ENCODE results near the gene LAMP1.
"Not testable (repeated sequence)": the region's sequence is repeated elsewhere in the genome, so short reads cannot be mapped to it uniquely, and the experiment has no call there.

The LAMP1 gene

DNA sequence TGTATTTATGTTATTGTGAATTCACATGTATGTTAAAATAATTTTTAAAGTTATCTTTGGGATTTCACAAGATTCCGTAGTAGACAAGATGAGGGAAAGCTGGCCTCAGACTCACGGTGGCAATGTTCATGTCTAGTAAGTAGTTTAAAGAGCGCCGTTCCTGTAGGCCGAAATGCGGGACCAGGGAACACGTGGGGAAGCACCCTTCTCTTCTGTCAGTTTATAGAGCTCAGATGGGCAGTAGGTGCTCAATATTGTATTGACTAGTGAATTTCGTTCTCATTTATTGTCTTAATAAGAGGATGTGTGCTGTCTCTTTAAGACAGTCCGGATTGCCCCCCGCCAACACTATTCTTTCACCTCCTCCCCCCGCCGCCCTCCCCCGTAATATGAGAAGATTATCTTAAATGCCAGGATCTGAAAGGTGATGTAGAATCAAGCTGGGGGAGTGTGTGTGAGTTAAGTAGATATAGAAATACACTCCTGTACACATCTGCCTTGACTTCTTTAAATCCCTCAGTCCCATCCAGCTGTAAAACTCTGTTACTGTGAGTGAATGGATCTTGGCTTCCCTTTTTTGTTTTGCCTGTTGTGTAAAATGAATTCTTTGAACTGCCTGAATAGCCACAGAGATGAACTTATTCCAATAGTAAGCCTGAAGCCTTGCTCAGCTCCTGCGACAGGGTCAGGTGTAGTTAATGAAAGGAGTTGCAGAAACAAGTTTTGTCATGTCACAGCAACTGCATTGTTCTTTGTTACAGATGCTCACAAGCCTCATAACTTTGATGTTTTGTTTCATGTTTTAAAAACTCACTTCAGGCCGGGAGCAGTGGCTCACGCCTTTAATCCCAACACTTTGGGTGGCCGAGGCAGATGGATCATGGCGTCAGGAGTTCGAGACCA is 1.3 kb downstream of the LAMP1 start:
- no peak for DNase-seq

GRCh38 chr13:113299951-113300350 is 2.9 kb downstream of the LAMP1 start:
- DNase-seq, result no peak

DNA sequence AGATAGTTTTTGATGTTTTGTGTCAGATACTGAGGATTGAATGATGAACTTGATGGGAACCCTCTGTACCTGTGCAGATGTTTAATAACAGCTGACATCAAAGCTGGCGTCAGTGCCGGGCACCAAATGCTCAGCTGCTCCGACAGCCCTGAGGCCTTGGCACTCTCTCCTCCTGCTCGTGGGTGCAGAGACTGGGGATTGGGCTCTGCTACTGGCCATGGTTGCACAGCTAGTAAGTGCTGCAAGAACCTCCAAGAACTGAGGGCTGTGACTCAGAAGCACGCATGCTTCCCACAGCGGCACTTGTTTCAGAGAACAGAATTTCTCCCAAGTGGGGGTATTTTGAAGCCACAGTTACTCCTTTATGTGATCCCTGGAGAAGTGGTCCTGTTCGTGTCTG is 5.9 kb downstream of the LAMP1 start:
- DNase-seq, result no peak

- DNase-seq, result no peak
Observed at GRCh38 chr13:113304121-113304520, 7.1 kb downstream of the LAMP1 start.

- DNase-seq, result no peak
Observed at GRCh38 chr13:113305208-113305607, 8.2 kb downstream of the LAMP1 start.

- no peak for DNase-seq
Observed at GRCh38 chr13:113307491-113307890, 10.5 kb downstream of the LAMP1 start.

GRCh38 chr13:113309473-113309872 is 12.4 kb downstream of the LAMP1 start:
- no peak for DNase-seq

DNA sequence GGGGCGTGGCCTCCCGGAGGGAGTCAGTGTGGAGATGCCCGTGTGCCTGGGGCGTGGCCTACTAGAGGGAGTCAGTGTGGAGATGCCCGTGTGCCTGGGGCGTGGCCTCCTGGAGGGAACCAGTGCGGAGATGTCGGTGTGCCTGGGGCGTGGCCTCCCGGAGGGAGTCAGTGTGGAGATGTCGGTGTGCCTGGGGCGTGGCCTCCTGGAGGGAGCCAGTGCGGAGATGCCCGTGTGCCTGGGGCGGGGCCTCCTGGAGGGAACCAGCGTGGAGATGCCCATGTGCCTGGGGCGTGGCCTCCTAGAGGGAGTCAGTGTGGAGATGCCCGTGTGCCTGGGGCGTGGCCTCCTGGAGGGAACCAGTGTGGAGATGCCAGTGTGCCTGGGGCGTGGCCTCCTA is 17.1 kb downstream of the LAMP1 start:
- not testable (repeated sequence) for DNase-seq

DNA sequence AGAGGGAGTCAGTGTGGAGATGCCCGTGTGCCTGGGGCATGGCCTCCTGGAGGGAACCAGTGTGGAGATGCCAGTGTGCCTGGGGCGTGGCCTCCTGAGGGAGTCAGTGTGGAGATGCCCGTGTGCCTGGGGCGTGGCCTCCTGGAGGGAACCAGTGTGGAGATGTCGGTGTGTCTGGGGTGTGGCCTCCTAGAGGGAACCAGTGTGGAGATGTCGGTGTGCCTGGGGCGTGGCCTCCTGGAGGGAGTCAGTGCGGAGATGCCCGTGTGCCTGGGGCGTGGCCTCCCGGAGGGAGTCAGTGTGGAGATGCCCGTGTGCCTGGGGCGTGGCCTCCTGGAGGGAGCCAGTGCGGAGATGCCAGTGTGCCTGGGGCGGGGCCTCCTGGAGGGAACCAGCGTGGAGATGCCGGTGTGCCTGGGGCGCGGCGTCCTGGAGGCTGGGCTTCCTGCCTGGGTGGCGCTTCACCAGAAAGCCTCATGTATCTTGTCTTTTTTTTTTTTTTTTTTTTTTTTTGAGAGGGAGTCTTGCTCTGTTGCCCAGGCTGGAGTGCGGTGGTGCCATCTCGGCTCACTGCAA is 17.9 kb downstream of the LAMP1 start:
- DNase-seq, result not testable (repeated sequence)

- DNase-seq, result no peak
Observed at GRCh38 chr13:113315992-113316391, 19.0 kb downstream of the LAMP1 start.

DNA sequence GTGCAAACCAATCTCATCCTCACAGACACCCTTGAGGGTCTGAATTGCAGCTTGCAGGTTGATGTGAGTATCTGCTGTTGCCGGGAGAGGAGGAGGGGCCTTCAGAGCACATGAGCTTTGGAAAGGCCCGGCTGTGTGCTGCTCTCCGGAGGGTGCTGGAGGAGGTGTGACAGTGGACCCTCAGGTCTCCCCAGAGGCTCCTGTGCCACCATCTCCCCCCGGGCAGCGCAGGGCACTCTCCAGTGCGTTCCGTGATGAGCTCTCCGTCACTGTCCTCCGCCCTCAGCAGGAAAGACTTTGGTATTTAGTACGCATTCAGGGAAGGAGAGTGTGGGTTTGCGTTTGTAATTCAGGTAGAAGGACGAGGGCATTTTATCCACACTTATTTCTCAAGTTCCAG is 20.0 kb downstream of the LAMP1 start:
- no peak for DNase-seq

DNA sequence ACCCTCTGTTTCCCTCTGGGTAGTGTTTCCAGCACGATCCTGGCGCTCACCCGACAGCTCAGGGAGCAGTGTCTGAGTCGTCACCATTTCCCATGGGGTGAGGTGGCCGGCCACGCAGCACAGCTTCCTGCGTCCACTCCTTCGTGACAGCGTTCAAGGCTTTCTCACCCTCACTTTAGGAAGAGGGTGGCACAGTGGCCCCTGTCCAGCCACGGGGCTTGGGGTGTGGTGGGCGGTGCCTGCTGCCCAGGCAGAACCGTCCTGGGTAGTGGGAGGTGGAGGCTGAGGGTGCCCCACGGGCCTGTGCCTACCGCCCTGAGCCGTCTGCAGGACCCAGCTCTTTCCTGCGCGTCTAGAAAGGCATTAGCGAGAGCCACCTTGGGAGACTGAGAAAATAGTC is 21.9 kb downstream of the LAMP1 start:
- DNase-seq, result no peak

DNA sequence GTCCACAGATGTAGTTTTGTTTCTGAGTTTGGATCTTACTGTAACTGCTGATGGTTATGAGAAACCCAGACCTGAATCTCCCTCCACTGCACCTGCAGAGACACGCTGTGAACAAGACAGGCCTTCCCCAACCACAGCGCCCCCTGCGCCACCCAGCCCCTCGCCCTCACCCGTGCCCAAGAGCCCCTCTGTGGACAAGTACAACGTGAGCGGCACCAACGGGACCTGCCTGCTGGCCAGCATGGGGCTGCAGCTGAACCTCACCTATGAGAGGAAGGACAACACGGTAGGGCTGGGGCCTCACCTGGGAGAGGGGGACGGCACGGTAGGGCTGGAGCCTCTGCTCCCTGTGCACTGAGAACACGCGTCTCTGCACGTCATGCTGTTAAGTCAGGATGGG is 22.3 kb downstream of the LAMP1 start:
- no peak for DNase-seq

GRCh38 chr13:113320226-113320875 is 23.3 kb downstream of the LAMP1 start:
- no peak for DNase-seq

DNA sequence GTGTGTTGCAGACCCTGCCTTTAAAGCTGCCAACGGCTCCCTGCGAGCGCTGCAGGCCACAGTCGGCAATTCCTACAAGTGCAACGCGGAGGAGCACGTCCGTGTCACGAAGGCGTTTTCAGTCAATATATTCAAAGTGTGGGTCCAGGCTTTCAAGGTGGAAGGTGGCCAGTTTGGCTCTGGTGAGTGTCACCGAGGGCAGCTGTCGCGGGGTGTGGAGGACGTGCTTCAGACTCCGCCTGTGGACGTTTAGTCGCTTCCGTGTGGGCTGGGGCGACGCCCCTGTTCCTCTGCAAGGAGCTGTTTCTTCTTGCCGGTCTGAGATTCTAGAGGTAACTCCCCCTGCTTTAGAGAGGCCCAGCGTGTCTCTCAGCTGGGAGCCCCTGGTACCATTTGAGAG is 24.5 kb downstream of the LAMP1 start:
- no peak for DNase-seq

- DNase-seq, result no peak
Observed at GRCh38 chr13:113322043-113322461, 25.0 kb downstream of the LAMP1 start.

DNA sequence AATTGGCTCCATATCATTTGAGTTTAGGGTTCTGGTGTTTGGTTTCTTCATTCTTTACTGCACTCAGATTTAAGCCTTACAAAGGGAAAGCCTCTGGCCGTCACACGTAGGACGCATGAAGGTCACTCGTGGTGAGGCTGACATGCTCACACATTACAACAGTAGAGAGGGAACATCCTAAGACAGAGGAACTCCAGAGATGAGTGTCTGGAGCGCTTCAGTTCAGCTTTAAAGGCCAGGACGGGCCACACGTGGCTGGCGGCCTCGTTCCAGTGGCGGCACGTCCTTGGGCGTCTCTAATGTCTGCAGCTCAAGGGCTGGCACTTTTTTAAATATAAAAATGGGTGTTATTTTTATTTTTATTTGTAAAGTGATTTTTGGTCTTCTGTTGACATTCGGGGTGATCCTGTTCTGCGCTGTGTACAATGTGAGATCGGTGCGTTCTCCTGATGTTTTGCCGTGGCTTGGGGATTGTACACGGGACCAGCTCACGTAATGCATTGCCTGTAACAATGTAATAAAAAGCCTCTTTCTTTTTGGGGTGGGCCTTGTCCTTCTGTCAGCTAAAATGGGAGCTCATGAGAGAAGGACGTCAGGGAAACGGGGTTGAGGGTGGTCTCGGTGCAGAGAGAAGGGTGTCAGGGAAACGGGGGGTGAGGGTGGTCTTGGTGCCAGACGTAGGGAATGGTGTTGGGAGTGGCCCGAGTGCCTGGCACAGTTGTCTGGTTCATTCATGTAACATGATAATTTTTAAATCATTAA is 26.0 kb downstream of the LAMP1 start:
- DNase-seq, result no peak

GRCh38 chr13:113323869-113324268 is 26.8 kb downstream of the LAMP1 start:
- DNase-seq, result no peak

- DNase-seq, result no peak
Observed at GRCh38 chr13:113324398-113324797, 27.4 kb downstream of the LAMP1 start.

GRCh38 chr13:113325779-113326178 is 28.7 kb downstream of the LAMP1 start:
- no peak for DNase-seq

DNA sequence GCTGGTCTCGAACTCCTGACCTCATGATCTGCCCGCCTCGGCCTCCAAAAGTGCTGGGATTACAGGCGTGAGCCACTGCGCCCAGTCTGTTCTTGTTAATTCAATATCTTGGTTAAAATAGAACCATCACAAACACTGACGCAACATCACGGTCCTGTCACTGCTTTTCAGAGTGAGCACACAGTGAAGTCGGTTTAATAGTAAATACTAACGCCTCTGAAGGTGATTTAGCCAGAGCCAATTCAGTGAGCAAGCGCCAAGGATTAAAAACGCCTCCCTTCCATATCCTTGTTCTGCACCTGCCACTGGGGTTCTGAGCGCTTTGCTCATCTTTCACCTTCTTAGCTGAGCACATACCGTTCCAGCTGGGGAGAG is 30.3 kb downstream of the LAMP1 start:
- no peak for DNase-seq

DNA sequence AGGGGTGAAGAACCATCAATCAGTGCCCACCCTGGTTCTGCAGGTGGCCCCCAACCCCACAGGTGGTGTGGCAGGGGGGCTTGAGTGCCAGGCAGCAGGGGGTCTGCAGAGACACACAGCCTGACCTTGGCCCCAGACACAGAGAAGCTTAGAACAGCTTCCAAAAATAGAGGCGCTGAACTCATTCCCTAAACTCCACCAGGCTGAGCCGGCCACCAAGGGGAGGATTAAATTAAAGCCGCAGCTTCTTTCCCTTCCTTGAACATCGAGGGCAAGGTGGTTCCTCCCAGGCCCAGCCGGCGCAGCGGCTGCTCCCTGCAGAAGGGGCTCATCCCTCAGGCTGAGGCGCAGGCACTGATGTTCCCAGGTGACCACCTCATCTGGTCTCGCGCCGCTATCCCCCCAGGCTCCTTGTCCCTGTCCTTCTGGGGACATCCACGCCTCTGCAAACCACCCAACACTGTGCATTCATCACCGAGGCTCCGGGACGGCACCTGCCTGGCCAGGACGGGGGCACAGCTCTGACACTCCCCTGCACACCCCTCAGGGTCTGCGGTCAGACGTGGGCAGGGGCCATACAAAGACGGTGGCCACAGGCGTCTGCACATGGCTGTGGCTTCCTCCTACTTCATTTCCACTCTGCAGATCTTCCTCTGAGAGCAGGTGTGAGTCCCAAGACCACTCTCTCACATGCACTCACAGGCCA is 30.9 kb downstream of the LAMP1 start:
- DNase-seq, result no peak

DNA sequence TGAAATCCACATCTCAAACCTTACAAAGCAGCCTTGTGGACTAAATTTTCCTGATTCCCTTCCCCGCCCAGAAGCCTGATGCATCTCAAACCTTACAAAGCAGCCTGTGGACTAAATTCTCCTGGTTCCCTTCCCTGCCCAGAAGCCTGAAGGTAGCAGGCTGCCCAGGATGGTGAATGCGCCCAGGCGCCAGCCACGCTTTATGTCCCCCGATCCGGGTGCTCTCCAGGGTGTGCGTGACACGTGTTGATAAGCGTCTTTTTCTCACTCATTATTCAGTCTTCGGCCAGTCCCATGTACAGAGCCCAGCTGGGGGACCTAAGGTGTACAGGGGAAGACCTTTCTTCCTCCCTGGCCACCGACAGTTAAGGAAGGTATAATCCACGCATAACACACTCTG is 31.8 kb downstream of the LAMP1 start:
- DNase-seq, result no peak

All from activated CD4-positive, alpha-beta T cell treated with anti-CD3 and anti-CD28 coated beads for 48 hours (primary cell).